GM23338 (cell line): ENCODE results near the gene CD46. TPM values are rescaled to one million over a fixed set of nuclear protein-coding genes. Genes with fewer than 3 reads are reported as not detected.

ENCODE experiments used
- ATAC-seq: fragments of 200-7000 bp; cut with Tn5 transposase; 3 replicates; pipeline ENCODE4 v1.9.1; 2020
- DNase-seq: peaks from one replicate; pipeline ENCODE4 v3.0.0-alpha.2; 2015; ENCODE audit warnings: low spot score
- H2AFZ ChIP-seq: fragments of 200-600 bp; sonication (generic); 2 replicates; pipeline ENCODE4 v1.8.0; 2016; ENCODE audit warnings: antibody characterized with exemption, mild to moderate bottlenecking, moderate library complexity
- H3F3A ChIP-seq: fragments of 200-600 bp; sonication (generic); replicated peaks from 2 replicates; pipeline ENCODE4 v1.8.0; 2017; ENCODE audit warnings: antibody characterized with exemption, mixed run types, low read depth
- H3K27ac ChIP-seq: fragments of 200-600 bp; sonication (generic); 2 replicates; pipeline ENCODE4 v1.6.1; 2016; ENCODE audit warnings: low read depth
- H3K27me3 ChIP-seq: fragments of 200-600 bp; sonication (generic); 2 replicates; pipeline ENCODE4 v1.8.0; 2016; ENCODE audit warnings: mild to moderate bottlenecking, mixed run types, moderate library complexity; ENCODE audit not compliant: insufficient read depth
- H3K36me3 ChIP-seq: fragments of 200-600 bp; sonication (generic); 2 replicates; pipeline ENCODE4 v1.8.0; 2016; ENCODE audit warnings: mild to moderate bottlenecking; ENCODE audit not compliant: insufficient read depth
- H3K4me1 ChIP-seq: fragments of 200-600 bp; sonication (generic); 2 replicates; pipeline ENCODE4 v1.8.0; 2016; ENCODE audit warnings: mild to moderate bottlenecking, moderate library complexity; ENCODE audit not compliant: insufficient read depth
- H3K4me2 ChIP-seq: fragments of 200-600 bp; sonication (generic); 2 replicates; pipeline ENCODE4 v1.7.1; 2017; ENCODE audit warnings: mixed run types
- H3K4me3 ChIP-seq: fragments of 200-600 bp; sonication (generic); 2 replicates; pipeline ENCODE4 v1.6.1; 2016; ENCODE audit warnings: mixed run types
- H3K79me2 ChIP-seq: fragments of 200-600 bp; sonication (generic); replicated peaks from 2 replicates; pipeline ENCODE4 v1.8.0; 2017; ENCODE audit warnings: mild to moderate bottlenecking; ENCODE audit not compliant: insufficient read depth
- H3K9me2 ChIP-seq: fragments of 200-600 bp; sonication (generic); 2 replicates; pipeline ENCODE4 v1.8.0; 2017; ENCODE audit not compliant: insufficient read depth
- H4K20me1 ChIP-seq: fragments of 200-600 bp; sonication (generic); replicated peaks from 2 replicates; pipeline ENCODE4 v1.8.0; 2017; ENCODE audit warnings: mild to moderate bottlenecking; ENCODE audit not compliant: insufficient read depth
- H3K27ac Mint-ChIP-seq: 2 replicates; pipeline ENCODE4 v1.8.0; 2020; ENCODE audit warnings: inconsistent platforms, mild to moderate bottlenecking, moderate library complexity, mixed read lengths
- H3K27me3 Mint-ChIP-seq: 3 replicates; pipeline ENCODE4 v1.8.0; 2022; ENCODE audit warnings: low read depth, mild to moderate bottlenecking, moderate library complexity, mixed read lengths, inconsistent platforms; ENCODE audit not compliant: insufficient read depth, poor library complexity
- H3K36me3 Mint-ChIP-seq: 3 replicates; pipeline ENCODE4 v1.8.0; 2021; ENCODE audit warnings: low read depth, mild to moderate bottlenecking, inconsistent platforms, moderate library complexity, mixed read lengths
- H3K4me1 Mint-ChIP-seq: 3 replicates; pipeline ENCODE4 v1.8.0; 2020; ENCODE audit warnings: mild to moderate bottlenecking, inconsistent platforms, mixed read lengths
- H3K4me3 Mint-ChIP-seq: 3 replicates; pipeline ENCODE4 v1.8.0; 2021; ENCODE audit warnings: moderate library complexity, mild to moderate bottlenecking, inconsistent platforms, mixed read lengths
- H3K9me3 Mint-ChIP-seq: 3 replicates; pipeline ENCODE4 v1.8.0; 2020; ENCODE audit warnings: moderate library complexity, mild to moderate bottlenecking, inconsistent platforms, mixed read lengths
- CREB1 ChIP-seq: fragments of 250-450 bp; sonication (Bioruptor Pico); IDR thresholded peaks from 2 replicates; pipeline ENCODE4 v1.5.0; 2020; ENCODE audit warnings: low read depth, mild to moderate bottlenecking, moderate library complexity
- CTCF ChIP-seq, 2 experiments: fragments of 200-600 bp in 1 of 2; sonication (generic) in 1 of 2; conservative IDR thresholded peaks; 2 replicates each; pipeline versions ENCODE4 v1.5.1 to v1.6.1; 2016 to 2017; ENCODE audit warnings: antibody characterized with exemption in 2 of 2, low read depth in 2 of 2, mild to moderate bottlenecking in 2 of 2, moderate library complexity in 1 of 2
- ETS1 ChIP-seq: IDR thresholded peaks from 2 replicates; pipeline ENCODE4 v1.6.1; 2016; ENCODE audit warnings: antibody characterized with exemption
- EZH2phosphoT487 ChIP-seq: fragments of 200-600 bp; sonication (generic); IDR thresholded peaks from one replicate; pipeline ENCODE4 v1.8.1; 2018; ENCODE audit warnings: antibody characterized with exemption; ENCODE audit not compliant: unreplicated experiment
- JUNB ChIP-seq: IDR thresholded peaks from one replicate; pipeline ENCODE4 v1.6.1; 2016; ENCODE audit warnings: antibody characterized with exemption; ENCODE audit not compliant: unreplicated experiment
- NANOG ChIP-seq: IDR thresholded peaks from 2 replicates; pipeline ENCODE4 v1.6.1; 2016; ENCODE audit warnings: antibody characterized with exemption, borderline replicate concordance
- POLR2AphosphoS5 ChIP-seq: IDR thresholded peaks from 2 replicates; pipeline ENCODE4 v1.6.1; 2016; ENCODE audit warnings: antibody characterized with exemption, low read depth
- STAT1 ChIP-seq: IDR thresholded peaks from one replicate; pipeline ENCODE4 v1.6.1; 2016; ENCODE audit warnings: antibody characterized with exemption; ENCODE audit not compliant: unreplicated experiment
- ZNF114 ChIP-seq: fragments of 250-450 bp; sonication (Bioruptor Pico); IDR thresholded peaks from 2 replicates; pipeline ENCODE4 v1.5.0; 2020; ENCODE audit warnings: mild to moderate bottlenecking, moderate library complexity
- ZNF331 ChIP-seq: fragments of 250-450 bp; sonication (Bioruptor Pico); IDR thresholded peaks from 2 replicates; pipeline ENCODE4 v1.5.0; 2020; ENCODE audit warnings: low read depth, mild to moderate bottlenecking, moderate library complexity
- polyA plus RNA-seq: library from polyadenylated mRNA; unstranded; fragments of >200 nt; fragmentation: Nextera tagmentation; extraction: Ambion mirVana; gene quantifications from 2 replicates; pipeline ENCODE4 v1.2.1, GENCODE V29; 2016
- total RNA-seq: library from RNA; depleted of rRNA; stranded (reverse); fragments of >200 nt; shearing (Covaris generic); gene quantifications from 2 replicates; pipeline ENCODE4 v1.2.3, GENCODE V29; 2014
- TF ChIP-seq, protein P1 (sequence below): IDR thresholded peaks from one replicate; pipeline ENCODE4 v1.6.1; 2018; ENCODE audit warnings: antibody characterized with exemption; ENCODE audit not compliant: unreplicated experiment

CD46 gene
- total and polyA plus RNA-seq, 2 experiments from 2014 or later: 199 to 209 TPM

GRCh38 chr1:207830788-207831187 lies 78.9 kb downstream of the CD46 start:
- H3K27ac ChIP-seq: no peak overlapping the region
- no peaks in the 10 kb centered on the region for H3F3A ChIP-seq
- no peak overlapping the region for H2AFZ ChIP-seq
- H4K20me1 ChIP-seq: no peaks in the 10 kb centered on the region
- Mint-ChIP-seq H3K4me3 (no peak overlapping the region), H3K36me3 (no peaks in the 10 kb centered on the region), H3K9me3 (no peaks in the 10 kb centered on the region), H3K27me3 (peaks cover 2% of the 10 kb centered on the region), H3K4me1 (peaks cover 2% of the 10 kb centered on the region; the same call in 1 of the 3 replicates), H3K27ac (peak overlapping the region; percentile 65; the same call in 1 of the 2 replicates)
- DNase-seq: no peak
- no peak overlapping the region for H3K4me3 ChIP-seq
- no peaks in the 10 kb centered on the region for H3K36me3 ChIP-seq
- H3K79me2 ChIP-seq: no peaks in the 10 kb centered on the region
- 0 out of 2 replicates have a peak, but pooled peaks cover 1% of the 10 kb centered on the region for H3K9me2 ChIP-seq
- no peaks in the 10 kb centered on the region for H3K27me3 ChIP-seq
- H3K4me1 ChIP-seq: no peaks in the 10 kb centered on the region
- TF ChIP-seq JUNB (no peak), ZNF331 (no peak), EZH2phosphoT487 (no peak), ZNF114 (CRISPR knock-in tag) (no peak), POLR2AphosphoS5 (no peak), CTCF (conservative IDR thresholded peaks at IDR 0.05; ENCODE audit: low read depth in 2 of 2) (no peak), CREB1 (CRISPR knock-in tag) (no peak), NANOG (no peak), STAT1 (no peak)
- TF ChIP-seq, protein P1, sequence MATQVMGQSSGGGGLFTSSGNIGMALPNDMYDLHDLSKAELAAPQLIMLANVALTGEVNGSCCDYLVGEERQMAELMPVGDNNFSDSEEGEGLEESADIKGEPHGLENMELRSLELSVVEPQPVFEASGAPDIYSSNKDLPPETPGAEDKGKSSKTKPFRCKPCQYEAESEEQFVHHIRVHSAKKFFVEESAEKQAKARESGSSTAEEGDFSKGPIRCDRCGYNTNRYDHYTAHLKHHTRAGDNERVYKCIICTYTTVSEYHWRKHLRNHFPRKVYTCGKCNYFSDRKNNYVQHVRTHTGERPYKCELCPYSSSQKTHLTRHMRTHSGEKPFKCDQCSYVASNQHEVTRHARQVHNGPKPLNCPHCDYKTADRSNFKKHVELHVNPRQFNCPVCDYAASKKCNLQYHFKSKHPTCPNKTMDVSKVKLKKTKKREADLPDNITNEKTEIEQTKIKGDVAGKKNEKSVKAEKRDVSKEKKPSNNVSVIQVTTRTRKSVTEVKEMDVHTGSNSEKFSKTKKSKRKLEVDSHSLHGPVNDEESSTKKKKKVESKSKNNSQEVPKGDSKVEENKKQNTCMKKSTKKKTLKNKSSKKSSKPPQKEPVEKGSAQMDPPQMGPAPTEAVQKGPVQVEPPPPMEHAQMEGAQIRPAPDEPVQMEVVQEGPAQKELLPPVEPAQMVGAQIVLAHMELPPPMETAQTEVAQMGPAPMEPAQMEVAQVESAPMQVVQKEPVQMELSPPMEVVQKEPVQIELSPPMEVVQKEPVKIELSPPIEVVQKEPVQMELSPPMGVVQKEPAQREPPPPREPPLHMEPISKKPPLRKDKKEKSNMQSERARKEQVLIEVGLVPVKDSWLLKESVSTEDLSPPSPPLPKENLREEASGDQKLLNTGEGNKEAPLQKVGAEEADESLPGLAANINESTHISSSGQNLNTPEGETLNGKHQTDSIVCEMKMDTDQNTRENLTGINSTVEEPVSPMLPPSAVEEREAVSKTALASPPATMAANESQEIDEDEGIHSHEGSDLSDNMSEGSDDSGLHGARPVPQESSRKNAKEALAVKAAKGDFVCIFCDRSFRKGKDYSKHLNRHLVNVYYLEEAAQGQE: no peak
- no peak for ATAC-seq
- no peak overlapping the region for H3K4me2 ChIP-seq

DNA sequence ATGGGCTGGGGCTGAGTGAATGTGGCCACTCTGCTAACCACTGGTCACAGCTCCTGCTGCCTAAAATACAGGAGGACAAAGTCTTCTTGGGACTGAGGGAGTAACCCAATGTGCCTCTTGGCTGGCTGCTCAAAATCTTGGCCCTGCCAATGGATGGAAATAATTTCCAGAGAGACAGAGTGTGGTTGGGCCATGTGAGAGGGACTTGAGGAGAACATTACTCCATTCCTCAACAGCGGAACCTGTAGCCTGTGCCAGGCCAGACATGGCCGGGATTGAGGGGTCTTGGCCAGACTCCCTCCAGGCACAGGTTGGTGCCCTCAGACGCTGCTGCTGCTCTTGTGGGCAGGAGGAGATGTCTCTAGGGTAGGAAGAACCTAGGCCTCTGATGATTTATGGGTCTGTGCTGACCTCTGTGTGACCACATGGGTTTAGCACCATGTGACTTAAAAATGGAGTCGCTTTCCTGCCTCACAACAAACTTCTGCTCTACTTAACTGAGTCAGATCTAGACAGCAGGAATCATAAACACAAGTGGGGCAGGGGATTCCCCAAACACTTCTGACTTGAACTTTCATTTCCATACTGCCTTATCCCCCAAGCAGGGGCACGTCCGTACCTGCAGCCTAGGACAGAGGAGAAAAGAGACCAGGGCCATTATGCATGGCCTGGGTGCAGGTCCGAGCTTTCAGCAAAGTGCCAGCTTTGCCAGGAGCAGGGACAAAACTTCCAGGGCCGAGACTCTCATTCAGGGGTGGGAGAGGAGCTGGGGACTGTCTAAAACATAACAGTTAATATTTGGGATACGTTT lies 79.9 kb downstream of the CD46 start:
- Histone ChIP-seq H3K9me2 (0 out of 2 replicates have a peak, but pooled peaks cover 6% of the 10 kb centered on the region), H4K20me1 (no peaks in the 10 kb centered on the region), H2AFZ (no peak overlapping the region), H3K36me3 (no peaks in the 10 kb centered on the region), H3K27ac (no peak overlapping the region), H3K79me2 (no peaks in the 10 kb centered on the region), H3K27me3 (no peaks in the 10 kb centered on the region), H3K4me1 (no peaks in the 10 kb centered on the region), H3F3A (no peaks in the 10 kb centered on the region), H3K4me3 (no peak overlapping the region), H3K4me2 (no peak overlapping the region)
- H3K4me1 Mint-ChIP-seq: peaks cover 2% of the 10 kb centered on the region; the same call in 1 of the 3 replicates
- H3K9me3 Mint-ChIP-seq: no peaks in the 10 kb centered on the region
- H3K36me3 Mint-ChIP-seq: no peaks in the 10 kb centered on the region
- H3K4me3 Mint-ChIP-seq: no peak overlapping the region
- DNase-seq: no peak
- H3K27me3 Mint-ChIP-seq: peaks cover 2% of the 10 kb centered on the region
- ATAC-seq: no peak
- no peak overlapping the region for H3K27ac Mint-ChIP-seq
- no peak for TF ChIP-seq NANOG
- no peak for TF ChIP-seq EZH2phosphoT487
- no peak for TF ChIP-seq ETS1
- TF ChIP-seq ZNF331: no peak
